Measurements from ENCODE around the gene ABO.
"Not testable (repeated sequence)": the region's sequence is repeated elsewhere in the genome, so short reads cannot be mapped to it uniquely, and the experiment has no call there.

Gene ABO

GRCh38 chr9:133263557-133263956 lies 11.4 kb downstream of the ABO start:
- no peak for DNase-seq (ENCODE audit: low spot score)

- no peak for DNase-seq (ENCODE audit: low spot score)
These were observed 12.8 kb downstream of the ABO start for GRCh38 chr9:133262226-133262625.

- DNase-seq (ENCODE audit: low spot score) = no peak
These were observed 13.3 kb downstream of the ABO start for GRCh38 chr9:133261753-133262120.

- no peak for DNase-seq (ENCODE audit: low spot score)
These were observed 13.8 kb downstream of the ABO start for GRCh38 chr9:133261103-133261752.

- DNase-seq (ENCODE audit: low spot score) = no peak
These were observed 14.5 kb downstream of the ABO start for GRCh38 chr9:133260334-133261102.

GRCh38 chr9:133258061-133259015 lies 16.7 kb downstream of the ABO start:
- no peak for DNase-seq (ENCODE audit: low spot score)

- no peak for DNase-seq (ENCODE audit: low spot score)
These were observed 17.5 kb downstream of the ABO start for GRCh38 chr9:133257465-133257956.

- no peak for DNase-seq (ENCODE audit: low spot score)
These were observed 18.3 kb downstream of the ABO start for GRCh38 chr9:133256686-133257091.

GRCh38 chr9:133256136-133256461 lies 18.9 kb downstream of the ABO start:
- DNase-seq (ENCODE audit: low spot score) = no peak

GRCh38 chr9:133255371-133256135 lies 19.4 kb downstream of the ABO start:
- no peak for DNase-seq (ENCODE audit: low spot score)

GRCh38 chr9:133254471-133254870 lies 20.5 kb downstream of the ABO start:
- no peak for DNase-seq (ENCODE audit: low spot score)

GRCh38 chr9:133253268-133253667 lies 21.7 kb downstream of the ABO start:
- no peak for DNase-seq (ENCODE audit: low spot score)

- DNase-seq (ENCODE audit: low spot score) = no peak
These were observed 22.5 kb downstream of the ABO start for GRCh38 chr9:133252301-133253020.

GRCh38 chr9:133251773-133252172 lies 23.2 kb downstream of the ABO start:
- DNase-seq (ENCODE audit: low spot score) = no peak

GRCh38 chr9:133251221-133251620 lies 23.8 kb downstream of the ABO start:
- not testable (repeated sequence) for DNase-seq (ENCODE audit: low spot score)

GRCh38 chr9:133250741-133251170 lies 24.2 kb downstream of the ABO start:
- DNase-seq (ENCODE audit: low spot score) = no peak

GRCh38 chr9:133249337-133249736 lies 25.7 kb downstream of the ABO start:
- no peak for DNase-seq (ENCODE audit: low spot score)

- DNase-seq (ENCODE audit: low spot score) = no peak
These were observed 26.2 kb downstream of the ABO start for GRCh38 chr9:133248726-133249295.

GRCh38 chr9:133247632-133248031 lies 27.4 kb downstream of the ABO start:
- DNase-seq (ENCODE audit: low spot score) = no peak

GRCh38 chr9:133246991-133247390 lies 28.0 kb downstream of the ABO start:
- DNase-seq (ENCODE audit: low spot score) = no peak

GRCh38 chr9:133246562-133246961 lies 28.4 kb downstream of the ABO start:
- no peak for DNase-seq (ENCODE audit: low spot score)
